Measurements from ENCODE around the gene BMPR1A. TPM values are rescaled to one million over a fixed set of nuclear protein-coding genes. Genes with fewer than 3 reads are reported as not detected.

BMPR1A gene
- total and polyA plus RNA-seq, 2 of the 4 experiments (the other 2 are of a cell fraction): 15.9 to 93.7 TPM

DNA sequence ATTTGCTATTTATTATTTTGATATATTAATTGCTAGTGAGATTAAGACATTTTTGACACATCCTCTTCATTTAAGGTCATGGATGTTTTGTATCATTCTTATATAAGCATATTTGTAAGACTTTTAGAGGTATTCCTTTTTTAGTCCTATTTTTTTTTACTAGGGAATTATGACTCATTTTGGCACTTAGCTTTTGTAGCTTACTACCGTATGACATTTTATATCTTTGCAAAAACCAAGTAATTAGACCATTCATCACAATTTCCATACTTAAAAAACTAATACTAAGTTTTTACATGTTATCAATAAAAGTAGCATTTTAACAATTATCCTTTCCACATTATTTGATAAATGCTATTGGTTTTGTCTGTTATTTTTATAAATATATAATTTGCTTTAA is 41.6 kb downstream of the BMPR1A start:
- peaks cover 16 to 59% of the 10 kb centered on the region in 2 experiments for H3K79me1 ChIP-seq (ENCODE audit: low read depth in 1 of 2, low read length in 2 of 2)
- H4K5ac ChIP-seq (ENCODE audit: low read depth, low read length): no peak overlapping the region
- in situ Hi-C loops (cut with MboI; ENCODE audit: low sequenced_read_pairs): no loop called here
- no peak overlapping the region for H3K18ac ChIP-seq (ENCODE audit: low read depth, low read length)
- no peak for ATAC-seq (ENCODE audit: low read depth)
- no peak overlapping the region for H4K91ac ChIP-seq (ENCODE audit: insufficient read depth, low read depth, low read length)
- no peak overlapping the region for H2BK5ac ChIP-seq (ENCODE audit: low read depth, low read length, poor library complexity, severe bottlenecking)
- ChIA-PET POLR2A (ENCODE audit: unreplicated experiment) (no interaction called here), CTCF (interaction anchor here (1.0 kb wide), 1 partner anchor 24 kb away, joined by 3 read pairs; no protein-coding TSS in a partner anchor)
- WGBS, 2 experiments (ENCODE audit: extremely low coverage in 2 of 2, insufficient read length in 1 of 2): no CpG with 5 or more reads among the region's 1 CpG
- TF ChIP-seq RCOR1 (IDR thresholded peaks at IDR 0.05; ENCODE audit: insufficient replicate concordance, low read length) (no peak), MAZ (IDR thresholded peaks at IDR 0.05; ENCODE audit: borderline replicate concordance, low read depth, low read length) (no peak)
- TF ChIP-seq, protein P1, sequence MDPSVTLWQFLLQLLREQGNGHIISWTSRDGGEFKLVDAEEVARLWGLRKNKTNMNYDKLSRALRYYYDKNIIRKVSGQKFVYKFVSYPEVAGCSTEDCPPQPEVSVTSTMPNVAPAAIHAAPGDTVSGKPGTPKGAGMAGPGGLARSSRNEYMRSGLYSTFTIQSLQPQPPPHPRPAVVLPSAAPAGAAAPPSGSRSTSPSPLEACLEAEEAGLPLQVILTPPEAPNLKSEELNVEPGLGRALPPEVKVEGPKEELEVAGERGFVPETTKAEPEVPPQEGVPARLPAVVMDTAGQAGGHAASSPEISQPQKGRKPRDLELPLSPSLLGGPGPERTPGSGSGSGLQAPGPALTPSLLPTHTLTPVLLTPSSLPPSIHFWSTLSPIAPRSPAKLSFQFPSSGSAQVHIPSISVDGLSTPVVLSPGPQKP (IDR thresholded peaks at IDR 0.05; ENCODE audit: borderline replicate concordance, low read depth, low read length): no peak
- H3K27ac ChIP-seq (ENCODE audit: insufficient read depth, low read length): no peak overlapping the region
- no peak overlapping the region for H3K4me3 ChIP-seq (ENCODE audit: insufficient read depth, low read depth, low read length)
- H4K20me1 ChIP-seq (ENCODE audit: insufficient read depth, low read length): peaks cover 16% of the 10 kb centered on the region
- no peak overlapping the region for H3K4me2 ChIP-seq (ENCODE audit: low read depth, low read length)
- H3K56ac ChIP-seq (ENCODE audit: extremely low read depth, insufficient read depth, low read length): no peak overlapping the region
- H2AFZ ChIP-seq (replicated peaks; ENCODE audit: low read length, poor library complexity): no peak overlapping the region
- H3K14ac ChIP-seq (replicated peaks; ENCODE audit: low read depth, low read length): no peak overlapping the region
- H2AK9ac ChIP-seq (replicated peaks; ENCODE audit: low read depth, low read length, poor library complexity): no peak overlapping the region
- dilution Hi-C loops (cut with HindIII; ENCODE audit: low sequenced_read_pairs, unreplicated experiment): no loop called here
- no peak overlapping the region for H2BK15ac ChIP-seq (ENCODE audit: low read depth, low read length)
- H3K9me3 ChIP-seq (ENCODE audit: control insufficient read depth, insufficient read depth, low read length): no peaks in the 10 kb centered on the region
- no peak overlapping the region for H2BK20ac ChIP-seq (ENCODE audit: low read depth, low read length)
- peaks cover 3% of the 10 kb centered on the region for H3K36me3 ChIP-seq (ENCODE audit: control insufficient read depth, insufficient read depth, low read length)
- no peak overlapping the region for H2AK5ac ChIP-seq (ENCODE audit: low read depth, low read length)
- intact Hi-C loops (cut with micrococcal nuclease): no loop called here
- H3K9me1 ChIP-seq (ENCODE audit: insufficient read depth, low read length): peaks cover 13% of the 10 kb centered on the region
- DNase-seq: no peak
- no peaks in the 10 kb centered on the region for H3K27me3 ChIP-seq (ENCODE audit: control insufficient read depth, insufficient read depth, low read length)
- no peak overlapping the region for H3K9ac ChIP-seq (ENCODE audit: low read depth, low read length)
- no peak overlapping the region for H3K4ac ChIP-seq (ENCODE audit: low read depth, low read length)
- peaks cover 7% of the 10 kb centered on the region for H3K4me1 ChIP-seq (ENCODE audit: control insufficient read depth, insufficient read depth, low read length)
- H4K8ac ChIP-seq (ENCODE audit: low read depth in 2 of 2, low read length in 2 of 2): no peak overlapping the region
- no TSS peak for BruUV-seq (replicated peaks)
- H3K23ac ChIP-seq (ENCODE audit: low read depth, low read length): no peak overlapping the region
- H2BK120ac ChIP-seq (ENCODE audit: low read depth, low read length): no peak overlapping the region
